Fibroblast of peridontal ligament (primary cell): Measurements from ENCODE around the gene MGAT5B.
"Not testable (repeated sequence)": the region's sequence is repeated elsewhere in the genome, so short reads cannot be mapped to it uniquely, and the experiment has no call there.

Source experiments
- DNase-seq: peaks from one replicate; pipeline ENCODE4 v3.0.0-alpha.2; 2010; ENCODE audit errors: extremely low read depth

Gene MGAT5B

GRCh38 chr17:76948726-76949342 is 80.6 kb downstream of the MGAT5B start:
- DNase-seq: no peak

- no peak for DNase-seq
These were observed 81.9 kb downstream of the MGAT5B start for GRCh38 chr17:76949913-76950695.

GRCh38 chr17:76951375-76951905 is 83.2 kb downstream of the MGAT5B start:
- DNase-seq: no peak

GRCh38 chr17:76952402-76952801 is 84.2 kb downstream of the MGAT5B start:
- DNase-seq: no peak

GRCh38 chr17:76953066-76953465 is 84.9 kb downstream of the MGAT5B start:
- no peak for DNase-seq

GRCh38 chr17:76953946-76954345 is 85.7 kb downstream of the MGAT5B start:
- no peak for DNase-seq

GRCh38 chr17:76955191-76955590 is 87.0 kb downstream of the MGAT5B start:
- DNase-seq: no peak

- no peak for DNase-seq
These were observed 88.8 kb downstream of the MGAT5B start for GRCh38 chr17:76956846-76957540.

GRCh38 chr17:76957678-76958464 is 89.7 kb downstream of the MGAT5B start:
- peak; percentile 5 for DNase-seq

- no peak for DNase-seq
These were observed 90.8 kb downstream of the MGAT5B start for GRCh38 chr17:76958974-76959373.

GRCh38 chr17:76961869-76962268 is 93.7 kb downstream of the MGAT5B start:
- DNase-seq: no peak

GRCh38 chr17:76962858-76963257 is 94.7 kb downstream of the MGAT5B start:
- no peak for DNase-seq

GRCh38 chr17:76966016-76966415 is 97.8 kb downstream of the MGAT5B start:
- no peak for DNase-seq

- no peak for DNase-seq
These were observed 98.4 kb downstream of the MGAT5B start for GRCh38 chr17:76966486-76967181.

GRCh38 chr17:76967762-76968161 is 99.6 kb downstream of the MGAT5B start:
- DNase-seq: no peak

GRCh38 chr17:76968707-76969597 is 100.7 kb downstream of the MGAT5B start:
- DNase-seq: no peak

- no peak for DNase-seq
These were observed 101.5 kb downstream of the MGAT5B start for GRCh38 chr17:76969598-76970172.

- not testable (repeated sequence) for DNase-seq
These were observed 102.0 kb downstream of the MGAT5B start for GRCh38 chr17:76970228-76970627.

GRCh38 chr17:76972046-76972641 is 103.9 kb downstream of the MGAT5B start:
- no peak for DNase-seq
